Astrocyte of the spinal cord (primary cell): ENCODE data around the gene HS3ST5.
"Not testable (repeated sequence)": the region's sequence is repeated elsewhere in the genome, so short reads cannot be mapped to it uniquely, and the experiment has no call there.

Source experiments
- DNase-seq: peaks from one replicate; pipeline ENCODE4 v3.0.0; 2011; ENCODE audit warnings: low read depth, low spot score
- H3K4me3 ChIP-seq: 2 replicates; pipeline ENCODE4 v1.5.1; 2011; ENCODE audit warnings: low read depth, mild to moderate bottlenecking, low read length, moderate library complexity
- in situ Hi-C: cut with HindIII; loops from 2 replicates; pipeline ENCODE4 v1.10.0; 2017; ENCODE audit warnings: low sequenced_read_pairs
- TF ChIP-seq, protein P1 (sequence below): IDR thresholded peaks from 2 replicates; pipeline ENCODE4 v1.5.1; 2012; ENCODE audit warnings: low read depth, mild to moderate bottlenecking, low read length, inconsistent platforms

HS3ST5 gene

DNA sequence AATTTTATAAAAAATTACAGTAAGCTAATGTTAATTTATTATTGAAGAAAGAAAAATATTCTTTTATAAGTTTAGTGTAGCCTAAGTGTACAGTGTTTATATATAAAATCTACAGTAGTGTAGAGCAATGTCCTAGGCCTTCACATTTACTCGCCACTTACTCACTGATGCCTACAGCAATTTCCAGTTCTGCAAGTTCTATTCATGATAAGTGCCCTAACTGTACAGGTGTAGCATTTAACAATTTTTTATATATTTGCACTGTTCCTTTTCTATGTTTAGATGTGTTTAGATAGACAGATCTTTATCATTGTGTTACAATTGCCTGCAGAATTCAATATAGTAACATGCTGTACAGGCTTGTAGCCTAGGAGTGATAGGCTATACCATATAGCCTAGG, 291.8 kb downstream of the HS3ST5 start:
- no peak for DNase-seq
- in situ Hi-C loops: no loop called here
- TF ChIP-seq, protein P1, sequence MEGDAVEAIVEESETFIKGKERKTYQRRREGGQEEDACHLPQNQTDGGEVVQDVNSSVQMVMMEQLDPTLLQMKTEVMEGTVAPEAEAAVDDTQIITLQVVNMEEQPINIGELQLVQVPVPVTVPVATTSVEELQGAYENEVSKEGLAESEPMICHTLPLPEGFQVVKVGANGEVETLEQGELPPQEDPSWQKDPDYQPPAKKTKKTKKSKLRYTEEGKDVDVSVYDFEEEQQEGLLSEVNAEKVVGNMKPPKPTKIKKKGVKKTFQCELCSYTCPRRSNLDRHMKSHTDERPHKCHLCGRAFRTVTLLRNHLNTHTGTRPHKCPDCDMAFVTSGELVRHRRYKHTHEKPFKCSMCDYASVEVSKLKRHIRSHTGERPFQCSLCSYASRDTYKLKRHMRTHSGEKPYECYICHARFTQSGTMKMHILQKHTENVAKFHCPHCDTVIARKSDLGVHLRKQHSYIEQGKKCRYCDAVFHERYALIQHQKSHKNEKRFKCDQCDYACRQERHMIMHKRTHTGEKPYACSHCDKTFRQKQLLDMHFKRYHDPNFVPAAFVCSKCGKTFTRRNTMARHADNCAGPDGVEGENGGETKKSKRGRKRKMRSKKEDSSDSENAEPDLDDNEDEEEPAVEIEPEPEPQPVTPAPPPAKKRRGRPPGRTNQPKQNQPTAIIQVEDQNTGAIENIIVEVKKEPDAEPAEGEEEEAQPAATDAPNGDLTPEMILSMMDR: no peak

DNA sequence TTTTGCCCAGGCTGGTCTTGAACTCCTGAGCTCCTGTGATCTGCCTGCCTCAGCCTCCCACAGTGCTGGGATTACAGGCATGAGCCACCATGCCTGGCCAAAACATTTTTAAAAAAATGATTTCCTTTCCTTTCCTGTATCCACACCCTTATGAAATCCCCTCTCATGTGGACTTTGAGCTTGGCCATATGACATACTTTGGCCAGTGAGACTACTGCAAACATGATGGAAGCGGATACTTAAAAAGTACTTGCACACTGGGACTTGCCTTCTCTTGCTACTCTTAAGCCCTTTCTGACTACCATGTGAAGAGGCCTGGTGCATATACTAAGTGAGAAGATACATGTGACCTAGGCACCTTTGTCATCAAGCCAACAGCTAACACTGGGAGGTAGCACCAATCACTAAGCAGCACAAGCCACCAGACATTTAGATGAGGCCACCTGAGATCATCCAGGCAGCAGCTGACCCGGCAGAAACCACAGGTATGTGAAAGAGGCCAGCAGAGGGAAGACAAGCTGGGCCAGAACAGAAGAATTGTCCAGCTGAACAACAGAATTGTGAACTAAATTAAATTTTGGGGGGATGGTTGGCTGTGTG, 293.4 kb downstream of the HS3ST5 start:
- in situ Hi-C loops: no loop called here
- no peak overlapping the region for H3K4me3 ChIP-seq
- DNase-seq: peak; percentile 33
- TF ChIP-seq, protein P1: no peak

More for the DNA sequence above, 291.8 kb downstream of the HS3ST5 start:
- no peak overlapping the region for H3K4me3 ChIP-seq

DNA sequence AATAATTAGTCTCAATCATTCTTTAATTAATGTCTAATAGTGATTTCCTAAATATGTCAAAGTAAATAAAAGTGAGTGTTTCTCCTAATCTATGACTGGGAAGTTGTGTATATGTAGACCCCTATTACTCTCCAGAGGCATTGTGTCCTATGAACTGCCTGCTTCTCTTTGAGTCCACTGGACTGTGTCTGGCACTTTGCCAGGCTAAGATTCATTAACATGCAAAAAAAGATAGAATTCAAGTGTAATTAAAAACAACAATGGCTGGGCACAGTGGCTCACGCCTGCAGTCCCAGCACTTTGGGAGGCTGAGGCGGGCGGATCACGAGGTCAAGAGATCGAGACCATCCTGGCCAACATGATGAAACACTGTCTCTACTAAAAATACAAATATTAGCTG, 298.3 kb downstream of the HS3ST5 start:
- H3K4me3 ChIP-seq, in situ Hi-C loops, DNase-seq: not testable (repeated sequence)

DNA sequence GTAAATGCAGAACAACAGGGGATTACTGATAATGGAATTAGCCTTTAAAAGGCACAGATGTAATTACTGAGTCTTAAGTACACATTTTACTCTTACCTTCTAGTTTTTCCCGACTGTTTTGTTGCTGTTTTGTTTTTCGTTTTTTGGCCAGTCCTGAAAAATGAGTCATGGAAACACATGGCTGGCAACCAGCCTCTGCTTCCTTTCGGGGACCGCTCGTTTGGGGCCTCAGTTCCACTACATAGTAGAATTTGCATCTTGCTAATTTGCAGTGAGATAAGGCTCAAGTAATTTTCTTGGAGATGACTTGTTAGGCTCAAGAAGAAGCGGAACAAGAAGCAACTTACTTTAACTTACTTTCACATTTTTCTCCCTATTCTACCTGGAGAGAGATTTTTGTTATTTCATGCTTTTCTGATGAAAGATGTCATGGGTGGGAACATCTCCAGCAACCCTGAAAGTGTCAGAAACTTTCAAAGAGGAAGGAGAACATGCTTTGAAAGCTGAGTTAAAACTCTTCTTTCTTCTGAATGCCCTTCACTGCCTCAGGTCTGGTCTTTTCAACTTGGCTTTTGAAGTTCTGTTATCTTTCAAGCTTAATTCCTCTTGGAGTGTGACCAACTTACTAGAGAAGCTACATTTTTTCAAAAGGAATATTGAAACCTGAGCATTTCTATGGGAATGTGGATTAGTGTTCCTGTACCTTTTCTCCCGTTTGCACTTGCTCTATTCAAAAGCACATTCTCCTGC, 300.4 kb downstream of the HS3ST5 start:
- TF ChIP-seq, protein P1: no peak
- DNase-seq: no peak
- no peak overlapping the region for H3K4me3 ChIP-seq
- in situ Hi-C loops: no loop called here

DNA sequence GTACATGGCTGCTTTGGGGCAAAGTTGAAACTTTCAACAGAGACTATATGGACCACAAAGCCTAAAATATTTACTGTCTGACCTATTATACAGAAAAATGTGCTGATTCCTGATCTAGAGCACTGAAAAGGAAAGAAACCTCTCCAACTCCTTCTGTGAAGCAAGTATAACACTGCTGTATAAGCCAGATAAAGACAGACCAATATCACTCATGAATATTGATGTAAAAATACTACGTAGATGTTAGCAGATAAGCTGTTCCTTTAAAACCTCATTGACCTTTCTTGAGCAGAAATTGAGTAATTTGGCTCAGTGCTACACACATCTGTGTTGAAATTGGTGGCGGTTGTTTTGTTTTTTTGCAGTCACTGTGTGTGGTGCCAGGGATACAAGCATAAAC, 302.0 kb downstream of the HS3ST5 start:
- TF ChIP-seq, protein P1: no peak
- DNase-seq: peak; percentile 49
- in situ Hi-C loops: no loop called here
- no peak overlapping the region for H3K4me3 ChIP-seq

GRCh38 chr6:114039841-114040240, 303.0 kb downstream of the HS3ST5 start:
- TF ChIP-seq, protein P1: no peak

DNA sequence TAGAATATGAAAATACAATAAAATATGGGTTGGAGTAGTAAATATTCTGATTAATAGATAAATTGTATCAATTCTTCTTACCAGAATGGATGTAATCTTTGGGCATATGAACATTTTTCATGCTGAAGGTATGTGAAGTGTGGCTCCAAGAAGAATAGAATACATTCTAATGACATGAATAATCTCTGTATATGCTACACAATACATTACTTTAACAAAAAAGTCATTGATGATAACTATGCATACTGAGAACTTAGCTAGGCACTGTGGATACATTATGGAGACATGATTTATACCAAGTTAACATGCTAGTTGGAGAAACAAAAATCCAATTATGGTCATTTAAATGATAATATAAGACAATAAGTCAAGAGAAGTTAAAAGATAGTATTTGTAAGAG, 309.2 kb downstream of the HS3ST5 start:
- in situ Hi-C loops: no loop called here
- H3K4me3 ChIP-seq: no peak overlapping the region
- DNase-seq: no peak

More at GRCh38 chr6:114039841-114040240, 303.0 kb downstream of the HS3ST5 start:
- no peak for DNase-seq
- no peak overlapping the region for H3K4me3 ChIP-seq
- in situ Hi-C loops: no loop called here

More for the DNA sequence above, 309.2 kb downstream of the HS3ST5 start:
- TF ChIP-seq, protein P1: no peak
